SK-N-SH treated with all-trans-retinoic acid at 6 μM for 48 hours (cell line): ENCODE results near the gene SEC14L2.

ENCODE experiments used
- ARNTL ChIP-seq: fragments of 450-650 bp; formaldehyde crosslinking; IDR thresholded peaks from 2 replicates; pipeline ENCODE4 v1.5.0; 2020; ENCODE audit warnings: low read depth, mild to moderate bottlenecking, moderate library complexity, borderline replicate concordance
- BACH2 ChIP-seq: fragments of 250-450 bp; sonication (Bioruptor Pico); IDR thresholded peaks from 2 replicates; pipeline ENCODE4 v1.9.0; 2021; ENCODE audit warnings: mild to moderate bottlenecking, borderline replicate concordance
- CREB5 ChIP-seq: fragments of 250-450 bp; sonication (Bioruptor Pico); IDR thresholded peaks from 2 replicates; pipeline ENCODE4 v1.5.1; 2020; ENCODE audit warnings: low read depth, mild to moderate bottlenecking, moderate library complexity
- OSR1 ChIP-seq: fragments of 250-450 bp; sonication (Bioruptor Pico); IDR thresholded peaks from 2 replicates; pipeline ENCODE4 v1.8.0; 2022; ENCODE audit warnings: moderate library complexity, mild to moderate bottlenecking, inconsistent platforms
- PATZ1 ChIP-seq: fragments of 250-450 bp; sonication (Bioruptor Pico); IDR thresholded peaks from 2 replicates; pipeline ENCODE4 v1.8.0; 2020; ENCODE audit warnings: mild to moderate bottlenecking, moderate library complexity, borderline replicate concordance
- RARB ChIP-seq: fragments of 250-450 bp; sonication (Bioruptor Pico); IDR thresholded peaks from 2 replicates; pipeline ENCODE4 v1.8.0; 2021; ENCODE audit warnings: mild to moderate bottlenecking, moderate library complexity
- SNAI2 ChIP-seq: fragments of 250-450 bp; sonication (Bioruptor Pico); IDR thresholded peaks from 2 replicates; pipeline ENCODE4 v1.5.0; 2020; ENCODE audit warnings: mild to moderate bottlenecking, moderate library complexity
- TCF4 ChIP-seq: fragments of 250-450 bp; sonication (Bioruptor Pico); IDR thresholded peaks from 2 replicates; pipeline ENCODE4 v1.8.0; 2021; ENCODE audit warnings: mild to moderate bottlenecking, moderate library complexity, borderline replicate concordance
- ZC3H10 ChIP-seq: fragments of 250-450 bp; sonication (Bioruptor Pico); IDR thresholded peaks from 2 replicates; pipeline ENCODE4 v1.5.1; 2021; ENCODE audit warnings: mild to moderate bottlenecking, moderate library complexity
- ZFP3 ChIP-seq: fragments of 250-450 bp; sonication (Bioruptor Pico); IDR thresholded peaks from 2 replicates; pipeline ENCODE4 v1.5.0; 2020; ENCODE audit warnings: mild to moderate bottlenecking, moderate library complexity
- ZFP30 ChIP-seq: fragments of 450-650 bp; formaldehyde crosslinking; IDR thresholded peaks from 2 replicates; pipeline ENCODE4 v1.5.0; 2022; ENCODE audit warnings: mild to moderate bottlenecking, moderate library complexity
- ZNF70 ChIP-seq: fragments of 450-650 bp; formaldehyde crosslinking; IDR thresholded peaks from 2 replicates; pipeline ENCODE4 v1.5.0; 2020; ENCODE audit warnings: mild to moderate bottlenecking, moderate library complexity

- no peak for TF ChIP-seq ZFP3 (CRISPR knock-in tag)
- no peak for TF ChIP-seq ARNTL (CRISPR knock-in tag)
- TF ChIP-seq PATZ1 (CRISPR knock-in tag): no peak
- TF ChIP-seq ZFP30 (CRISPR knock-in tag): no peak
- no peak for TF ChIP-seq CREB5 (CRISPR knock-in tag)
- no peak for TF ChIP-seq TCF4 (CRISPR knock-in tag)
- no peak for TF ChIP-seq ZC3H10 (CRISPR knock-in tag)
- no peak for TF ChIP-seq SNAI2 (CRISPR knock-in tag)
- TF ChIP-seq BACH2 (CRISPR knock-in tag): no peak
- no peak for TF ChIP-seq RARB
- no peak for TF ChIP-seq OSR1 (CRISPR knock-in tag)
- TF ChIP-seq ZNF70 (CRISPR knock-in tag): no peak
Observed at GRCh38 chr22:30426388-30427353, 29.9 kb downstream of the SEC14L2 start.
